DND-41 (cell line): Measurements from ENCODE around the gene NR1H2.

Experiments used
- CTCF ChIP-seq: IDR thresholded peaks from 2 replicates; pipeline ENCODE4 v1.5.1; 2012; ENCODE audit warnings: borderline replicate concordance, low read length, moderate library complexity, mild to moderate bottlenecking; ENCODE audit not compliant: poor library complexity, severe bottlenecking; ENCODE audit errors: extremely low read depth
- EZH2 ChIP-seq: IDR thresholded peaks from 3 replicates; pipeline ENCODE4 v1.6.1; 2012; ENCODE audit warnings: borderline replicate concordance, low read depth, mild to moderate bottlenecking, moderate library complexity, low read length, inconsistent platforms; ENCODE audit not compliant: severe bottlenecking

DNA sequence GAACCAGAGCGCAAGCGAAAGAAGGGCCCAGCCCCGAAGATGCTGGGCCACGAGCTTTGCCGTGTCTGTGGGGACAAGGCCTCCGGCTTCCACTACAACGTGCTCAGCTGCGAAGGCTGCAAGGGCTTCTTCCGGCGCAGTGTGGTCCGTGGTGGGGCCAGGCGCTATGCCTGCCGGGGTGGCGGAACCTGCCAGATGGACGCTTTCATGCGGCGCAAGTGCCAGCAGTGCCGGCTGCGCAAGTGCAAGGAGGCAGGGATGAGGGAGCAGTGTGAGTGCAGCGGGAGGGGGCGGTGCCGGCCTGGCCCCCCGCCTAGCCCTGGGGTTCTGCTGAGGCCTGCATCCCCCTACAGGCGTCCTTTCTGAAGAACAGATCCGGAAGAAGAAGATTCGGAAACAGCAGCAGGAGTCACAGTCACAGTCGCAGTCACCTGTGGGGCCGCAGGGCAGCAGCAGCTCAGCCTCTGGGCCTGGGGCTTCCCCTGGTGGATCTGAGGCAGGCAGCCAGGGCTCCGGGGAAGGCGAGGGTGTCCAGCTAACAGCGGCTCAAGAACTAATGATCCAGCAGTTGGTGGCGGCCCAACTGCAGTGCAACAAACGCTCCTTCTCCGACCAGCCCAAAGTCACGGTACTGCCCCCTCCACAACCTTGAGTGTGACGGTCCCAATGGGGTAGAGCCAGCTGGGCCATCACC lies 2.1 kb downstream of the NR1H2 start:
- TF ChIP-seq CTCF (no peak), EZH2 (no peak)
